Metanephros (tissue), 2 donors: ENCODE results near the gene CASK. TPM values are rescaled to one million over a fixed set of nuclear protein-coding genes. Genes with fewer than 3 reads are reported as not detected.

ENCODE experiments used
- small RNA-seq: library from RNA; depleted of rRNA; stranded (forward); fragments of <200 nt; gene quantifications from one replicate; pipeline ENCODE3, GENCODE V24; 2014; ENCODE audit warnings: low replicate concordance
- total RNA-seq: library from RNA; depleted of rRNA; stranded (reverse); fragments of >200 nt; gene quantifications from one replicate; pipeline ENCODE4 v1.2.3, GENCODE V29; 2014

CASK gene
- total RNA-seq = 40.8 TPM

GRCh38 chrX:41923211-41923977 lies at the start of gene CASK:
TSS of gene CASK (minus strand) at chrX:41923554. CDS start at chrX:41922988, 566 bp downstream.

GRCh38 chrX:41723826-41724225 lies 199.5 kb downstream of the CASK start, which contains the start of gene GPR82:
TSS of gene GPR82 (plus strand) at chrX:41724181. CDS start at chrX:41727027, 2,846 bp downstream.

GRCh38 chrX:41688835-41689234 lies 234.5 kb downstream of the CASK start, which contains the start of gene GPR34:
TSS of gene GPR34 (plus strand) at chrX:41688973. CDS start at chrX:41695634, 6,661 bp downstream.

Small RNA genes within 50 kb of the gene (small RNA-seq; reads per million reads assigned to genes)
- gene AL353691.2 = not detected
- gene RN7SL144P = not detected
- not detected for gene RNU6-1321P
- not detected for gene RNU6-202P

Other genes with a start within 250 kb of the CASK start
- 7.2 TPM for gene GPR34, start 234.6 kb downstream of the CASK start, total RNA-seq
- 0.58 TPM for gene GPR82, start 199.4 kb downstream of the CASK start, total RNA-seq